Measurements from ENCODE around the gene CPXM2. TPM values are rescaled to one million over a fixed set of nuclear protein-coding genes. Genes with fewer than 3 reads are reported as not detected.

Gene CPXM2
- total RNA-seq, 1 donor from 2014 or later: 4.1 TPM

DNA sequence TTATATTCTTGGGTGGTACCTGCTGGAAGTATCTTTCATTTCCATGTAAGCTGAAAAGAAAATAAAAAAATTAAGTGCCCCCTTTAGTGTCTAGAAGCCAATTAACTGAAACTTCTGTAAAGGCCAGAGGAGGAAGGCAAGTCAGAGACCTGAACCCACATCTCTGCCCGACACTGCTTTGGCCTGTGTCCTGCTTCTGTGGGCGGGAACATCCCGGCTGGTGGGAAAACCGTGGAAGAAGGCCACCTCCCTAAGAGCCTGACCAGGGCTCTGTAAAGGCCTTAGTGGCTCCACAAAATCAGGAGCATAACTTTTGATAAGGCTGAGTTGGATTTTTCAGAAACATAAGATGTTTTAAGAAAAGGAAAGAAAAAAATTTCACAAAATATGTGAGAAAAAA, 9.4 kb downstream of the CPXM2 start:
- no peak for DNase-seq
- ATAC-seq: no peak
- intact Hi-C loops (cut with micrococcal nuclease): no loop called here

DNA sequence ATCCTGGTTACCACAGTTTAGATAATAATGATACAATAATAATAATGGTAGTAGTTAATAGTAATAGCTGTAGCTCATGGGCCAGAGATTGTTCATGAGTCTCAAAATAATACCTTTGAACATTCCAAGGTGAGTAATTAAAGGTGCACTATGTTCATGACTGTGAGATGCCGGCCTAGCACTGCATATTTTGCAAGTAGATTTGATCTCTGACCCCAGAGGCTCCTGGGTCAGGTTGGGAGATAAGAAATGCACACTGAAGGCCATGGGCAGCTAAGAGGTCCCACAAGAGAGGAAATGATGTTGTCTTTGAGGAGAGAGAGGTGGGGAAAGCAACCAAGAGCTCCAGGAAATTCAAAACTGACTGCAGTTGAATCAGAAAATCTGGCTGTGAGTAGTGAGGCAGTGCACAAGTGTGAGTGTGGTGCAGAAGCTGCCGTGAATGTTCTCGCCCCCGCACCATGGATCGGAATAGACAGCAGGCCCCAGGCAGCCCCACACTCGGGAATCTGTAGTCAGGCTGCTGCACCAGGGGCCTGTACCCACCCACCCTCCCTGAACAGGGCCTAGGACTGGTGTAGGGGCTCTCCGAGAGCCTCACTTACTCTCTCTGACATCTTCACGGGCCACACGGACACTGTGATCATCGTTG, 11.9 kb downstream of the CPXM2 start:
- DNase-seq: no peak
- intact Hi-C loops (cut with micrococcal nuclease): no loop called here
- ATAC-seq: no peak

DNA sequence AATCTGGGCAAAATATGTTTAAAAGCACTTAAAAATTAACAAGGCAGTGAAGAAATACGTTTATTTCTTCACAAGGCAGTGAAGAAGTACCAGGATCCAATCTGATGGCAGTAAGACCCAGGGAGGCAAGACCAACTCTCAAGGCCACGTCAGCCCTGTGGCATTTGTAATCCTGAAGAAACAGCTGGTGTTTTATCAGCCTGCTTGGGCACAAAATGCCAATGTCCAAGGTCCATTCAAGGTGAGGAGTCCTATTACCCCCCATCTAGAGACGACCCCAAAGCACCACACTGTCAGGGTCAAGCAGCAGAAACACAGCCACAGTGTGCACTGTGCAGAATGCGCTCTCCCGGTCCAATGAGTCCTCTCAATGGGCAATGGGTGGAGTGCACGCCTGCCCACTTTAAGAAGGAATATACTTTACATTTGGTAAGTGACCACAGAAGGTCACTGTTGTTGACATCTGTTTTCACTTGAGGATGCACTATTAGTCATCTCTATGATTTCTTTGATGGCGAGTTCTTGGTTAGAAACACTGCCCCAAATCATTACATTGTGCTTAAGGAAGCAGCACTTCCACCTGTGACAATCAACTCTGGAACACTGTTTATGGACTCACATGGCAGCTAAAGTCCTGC, 12.8 kb downstream of the CPXM2 start:
- no peak for ATAC-seq
- DNase-seq: no peak
- intact Hi-C loops (cut with micrococcal nuclease): no loop called here

DNA sequence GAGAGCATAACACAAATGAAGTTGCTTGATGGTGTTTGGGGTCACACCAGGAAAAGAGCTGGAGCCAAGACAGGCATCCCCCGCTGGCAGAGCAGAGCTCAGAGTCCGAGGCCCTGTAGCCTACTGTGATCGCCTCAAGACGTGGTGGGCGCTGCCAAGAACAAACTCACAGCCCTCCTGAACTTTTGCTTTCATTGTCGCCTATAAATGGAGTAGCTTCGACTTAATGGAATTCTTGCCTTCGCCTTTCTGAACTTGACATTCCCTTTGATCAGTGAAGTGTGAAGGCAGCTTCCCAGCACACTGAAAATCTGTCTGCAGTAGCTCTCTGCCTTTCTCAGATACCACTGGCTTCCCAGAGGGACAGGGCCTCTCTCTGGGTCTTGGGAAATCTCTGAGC, 21.3 kb downstream of the CPXM2 start:
- intact Hi-C loops (cut with micrococcal nuclease): no loop called here
- DNase-seq: no peak
- ATAC-seq: no peak

DNA sequence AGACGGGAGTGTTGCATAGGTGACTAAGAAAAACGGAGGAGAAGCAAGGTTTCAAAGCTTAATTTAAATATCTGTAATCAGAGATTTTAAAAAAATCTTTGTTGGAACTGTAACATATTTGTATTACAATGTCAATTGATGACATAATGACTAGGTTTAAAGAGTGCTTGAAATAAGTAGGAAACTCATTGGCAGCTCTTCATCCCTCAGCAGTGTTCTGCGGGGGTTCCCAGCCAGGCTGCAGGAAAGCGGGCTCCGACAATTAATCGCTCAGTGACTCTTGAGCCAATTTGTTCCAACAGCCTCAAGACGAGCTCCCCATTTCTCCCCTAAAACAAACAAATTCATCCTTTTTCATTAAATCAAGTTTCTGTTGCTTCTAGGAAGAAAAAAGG, 22.6 kb downstream of the CPXM2 start:
- ATAC-seq: no peak
- no peak for DNase-seq
- intact Hi-C loops (cut with micrococcal nuclease): no loop called here

DNA sequence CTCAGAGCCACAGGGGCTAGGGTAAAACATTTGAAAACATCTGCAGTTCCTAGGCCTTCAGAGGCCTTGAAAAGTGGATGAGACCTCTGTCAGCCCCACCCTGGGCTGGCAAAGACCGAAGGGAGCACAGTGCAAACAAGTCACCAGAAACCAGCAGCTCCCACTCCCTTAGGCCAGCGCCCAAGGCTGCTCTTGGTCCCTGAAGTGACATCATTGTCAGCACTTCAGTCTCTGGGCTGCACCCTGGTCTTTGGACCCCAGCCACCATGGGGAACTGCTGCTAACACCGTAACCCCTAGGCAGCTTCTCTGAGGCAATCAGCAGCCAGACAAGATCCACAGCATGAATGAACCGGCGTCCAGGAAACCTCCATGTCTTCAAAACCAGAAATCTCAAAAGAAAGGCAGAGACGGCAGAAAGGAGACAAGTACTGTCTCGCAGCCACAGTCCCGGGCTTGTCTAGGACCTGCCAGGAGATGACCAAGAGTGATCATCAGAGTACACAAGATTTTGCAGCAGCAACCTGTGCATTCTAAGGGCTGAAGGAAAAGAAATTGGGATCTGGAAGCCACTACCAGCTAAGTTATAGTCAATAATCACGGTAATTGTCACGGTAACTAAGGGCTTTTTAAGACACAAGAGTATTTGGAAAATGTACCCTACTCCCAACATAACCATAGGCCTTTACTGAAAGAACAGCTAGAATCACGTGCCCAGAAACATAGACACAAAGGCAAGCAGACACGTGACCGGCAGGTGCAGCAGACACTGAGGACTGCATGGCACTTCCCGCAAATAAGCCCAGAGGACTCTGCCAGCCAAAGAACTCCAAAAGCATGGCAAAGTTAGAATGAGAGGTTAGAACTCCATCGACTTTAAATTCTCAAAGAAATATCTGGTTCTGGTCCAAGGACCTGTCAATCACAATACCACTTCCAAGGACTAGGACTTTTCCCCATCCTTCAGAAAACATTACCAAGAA, 23.3 kb downstream of the CPXM2 start:
- intact Hi-C loops (cut with micrococcal nuclease): no loop called here
- no peak for DNase-seq
- ATAC-seq: no peak

DNA sequence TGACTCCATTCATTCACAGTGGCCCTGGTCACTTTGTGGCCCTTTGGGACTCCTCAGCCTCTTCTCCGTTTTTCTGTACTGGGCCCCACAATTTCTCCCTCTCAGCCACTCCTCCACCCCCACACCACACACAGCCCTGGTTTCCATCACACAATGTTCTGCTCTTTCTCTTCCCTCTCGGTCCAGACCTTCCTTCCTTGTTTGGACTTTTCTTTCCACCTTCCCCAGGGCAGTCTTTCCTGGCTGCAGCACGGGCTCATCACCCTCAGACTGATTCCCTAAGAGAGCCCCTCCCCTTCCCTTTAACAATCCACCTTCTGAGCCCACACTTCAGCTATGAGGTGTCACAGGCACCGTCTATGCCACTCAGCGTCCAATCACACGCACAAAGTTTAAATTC, 25.7 kb downstream of the CPXM2 start:
- intact Hi-C loops (cut with micrococcal nuclease): no loop called here
- DNase-seq: no peak
- ATAC-seq: no peak

DNA sequence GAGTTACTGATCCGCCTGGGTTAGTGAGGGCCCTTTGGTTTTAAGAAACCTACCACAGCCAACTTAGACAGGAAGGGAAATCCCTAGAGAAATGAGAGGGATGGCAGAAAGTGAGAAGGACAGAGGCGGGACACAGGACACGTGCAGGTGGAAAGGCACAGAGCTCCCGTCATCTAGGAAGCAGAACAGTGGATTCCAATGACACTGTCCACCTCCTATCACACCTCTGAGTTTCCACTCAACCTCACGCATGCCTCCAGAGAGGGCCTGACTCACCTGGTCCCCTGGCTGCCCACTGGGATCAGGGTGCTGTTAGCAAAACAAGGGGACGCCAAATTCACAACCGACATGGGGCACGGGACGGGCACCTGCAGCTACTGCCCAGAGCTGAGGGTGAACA, 26.3 kb downstream of the CPXM2 start:
- ATAC-seq: no peak
- no peak for DNase-seq
- intact Hi-C loops (cut with micrococcal nuclease): no loop called here

DNA sequence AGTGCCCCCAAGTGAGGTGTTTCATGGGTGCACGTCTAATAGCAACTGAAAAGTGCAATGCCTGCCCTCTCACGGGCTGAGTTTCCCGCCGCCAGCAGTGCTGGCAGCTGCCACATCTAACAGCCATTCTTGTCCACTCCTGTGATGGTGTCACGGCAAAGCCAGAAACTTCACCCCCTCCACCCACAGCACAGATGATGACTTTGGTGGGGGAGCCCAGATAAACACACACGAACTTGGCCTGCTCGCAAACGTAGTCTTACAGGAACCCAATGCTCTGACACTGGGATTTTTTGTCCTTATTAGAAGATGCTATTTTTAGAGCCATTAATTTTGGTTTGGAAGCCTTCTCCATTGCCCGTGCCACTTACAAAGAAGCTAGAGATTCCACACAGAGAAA, 26.7 kb downstream of the CPXM2 start:
- ATAC-seq: no peak
- DNase-seq: no peak
- intact Hi-C loops (cut with micrococcal nuclease): no loop called here

DNA sequence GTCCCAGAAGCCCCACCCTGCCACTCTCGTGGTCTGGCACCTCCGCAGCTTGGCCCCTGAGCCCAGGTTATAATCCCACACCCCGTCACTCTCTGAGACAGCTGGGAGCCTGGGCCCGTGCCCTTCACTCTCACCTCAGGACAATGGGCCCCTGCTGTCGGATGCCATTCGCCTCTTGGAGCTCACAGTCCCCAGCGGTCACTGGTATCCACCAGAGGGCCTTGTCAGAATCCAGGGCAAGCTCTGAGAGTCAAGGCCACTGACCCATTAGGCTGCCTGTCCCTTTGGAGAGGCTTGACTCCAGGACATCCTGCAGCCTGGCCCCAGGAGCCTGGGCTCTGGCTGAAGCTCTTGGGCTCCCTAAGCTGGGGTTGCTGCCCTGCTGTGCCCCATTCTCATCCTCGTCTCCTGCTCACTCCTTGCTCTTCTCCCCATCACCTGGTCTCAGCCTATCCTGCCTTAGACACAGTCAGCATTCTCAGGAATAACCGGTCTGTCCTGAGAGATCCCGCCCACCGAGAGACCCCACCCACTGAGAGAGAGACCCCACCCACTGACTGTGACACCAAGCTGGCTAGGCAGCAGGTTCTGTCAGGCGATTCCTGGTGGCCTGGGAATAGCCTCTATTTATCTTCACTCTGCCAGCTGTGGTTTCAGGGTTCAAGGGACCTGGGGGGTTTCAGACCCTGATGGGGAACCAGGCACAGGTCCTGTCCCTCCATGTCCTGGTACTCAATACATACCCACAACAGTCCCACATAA, 27.7 kb downstream of the CPXM2 start:
- ATAC-seq (no peak), DNase-seq (no peak)
- intact Hi-C loops (cut with micrococcal nuclease): no loop called here

DNA sequence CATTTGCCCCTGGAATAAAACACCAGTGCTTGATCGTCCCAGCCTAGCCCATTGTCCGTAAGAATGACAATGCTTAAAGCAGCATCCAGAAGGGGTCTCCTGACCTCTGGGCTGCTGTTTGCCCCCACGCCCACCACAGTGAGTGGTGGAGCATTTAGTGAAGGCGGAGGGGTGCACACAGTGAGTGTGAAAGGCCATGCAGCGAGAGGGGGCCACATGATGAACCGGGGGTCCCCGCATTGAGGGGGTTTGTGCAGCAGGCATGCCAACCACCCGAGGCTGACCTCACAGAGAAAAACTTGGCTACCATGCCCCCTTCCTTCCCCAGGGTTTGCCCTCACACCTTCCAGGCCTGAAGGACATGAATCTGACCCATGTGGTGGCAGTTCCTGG, 28.4 kb downstream of the CPXM2 start:
- ATAC-seq: no peak
- DNase-seq: no peak
- intact Hi-C loops (cut with micrococcal nuclease): no loop called here

DNA sequence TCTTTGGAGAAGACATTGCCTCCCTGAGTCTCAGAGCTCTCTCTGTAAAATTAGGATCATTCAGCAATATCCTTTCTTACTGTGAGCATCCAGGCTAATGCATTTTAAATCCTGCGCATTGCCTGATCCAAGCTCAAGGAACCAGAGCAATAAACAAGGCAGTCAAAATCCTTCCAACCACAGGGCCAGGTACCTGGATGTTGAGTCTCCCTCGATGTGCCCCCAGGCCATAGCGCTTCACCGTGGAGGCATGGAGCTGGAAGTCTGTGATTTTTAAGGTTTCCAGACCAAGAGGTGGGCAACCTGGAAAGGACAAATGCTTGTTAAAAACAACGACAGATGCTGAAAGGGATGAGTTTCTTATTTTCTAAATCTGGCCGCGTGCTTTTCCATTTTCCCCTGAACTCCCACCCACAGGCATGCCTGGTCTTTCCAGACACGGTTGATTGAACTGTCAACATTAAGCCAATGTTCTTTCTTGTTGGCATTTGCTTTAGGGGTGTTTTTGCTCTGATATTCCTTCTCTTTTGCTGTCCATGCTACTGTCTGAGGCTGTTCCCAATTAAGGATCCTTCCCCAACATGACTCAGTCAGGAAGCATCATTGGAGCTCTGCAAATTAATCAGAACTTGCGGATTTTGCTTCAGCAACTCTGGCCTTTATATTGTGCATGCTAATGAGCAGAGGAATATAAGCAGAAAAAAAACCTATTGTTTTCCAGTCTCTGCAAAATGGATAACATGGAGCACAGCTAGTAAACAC, 29.0 kb downstream of the CPXM2 start:
- intact Hi-C loops (cut with micrococcal nuclease): no loop called here
- no peak for ATAC-seq
- DNase-seq: no peak

DNA sequence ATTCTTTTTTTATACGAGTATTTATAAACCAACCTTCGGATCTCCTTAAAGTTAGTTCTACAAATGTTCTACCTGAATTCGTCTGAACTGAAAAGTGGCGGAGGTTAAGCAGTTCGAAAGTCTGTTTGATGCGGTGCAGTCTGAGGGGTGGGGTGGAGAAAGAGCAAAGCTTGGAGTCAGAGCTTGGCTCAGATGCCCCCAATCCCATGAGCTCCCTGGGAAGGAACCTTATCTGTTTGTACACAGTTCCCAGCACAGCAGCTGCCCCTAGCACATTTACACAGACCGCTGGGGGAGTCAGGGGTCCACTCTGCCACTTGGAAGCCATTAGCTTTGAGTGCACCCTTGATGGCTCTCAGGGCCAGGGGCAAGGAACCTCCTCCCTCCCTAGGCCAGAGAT, 30.8 kb downstream of the CPXM2 start:
- ATAC-seq: no peak
- no peak for DNase-seq
- intact Hi-C loops (cut with micrococcal nuclease): no loop called here

DNA sequence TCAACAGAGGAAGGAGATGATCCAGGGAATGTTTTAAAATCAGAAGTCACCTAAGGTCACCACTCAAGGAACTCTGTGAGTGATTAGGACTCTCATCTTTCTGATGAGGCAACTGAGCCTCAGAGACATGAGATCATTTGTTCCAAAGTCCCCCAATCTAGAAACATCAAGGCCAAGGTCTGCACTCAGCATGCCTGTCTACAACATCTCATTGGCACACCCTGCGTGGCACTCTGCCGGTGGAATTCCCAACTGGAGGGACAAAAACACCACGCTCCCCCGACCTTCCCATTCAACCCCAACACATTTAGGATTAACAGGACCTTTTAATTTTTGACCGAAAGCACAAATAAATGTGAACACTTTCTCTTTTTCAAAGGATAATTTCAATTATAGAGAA, 31.4 kb downstream of the CPXM2 start:
- ATAC-seq (no peak), DNase-seq (no peak)
- intact Hi-C loops (cut with micrococcal nuclease): no loop called here

DNA sequence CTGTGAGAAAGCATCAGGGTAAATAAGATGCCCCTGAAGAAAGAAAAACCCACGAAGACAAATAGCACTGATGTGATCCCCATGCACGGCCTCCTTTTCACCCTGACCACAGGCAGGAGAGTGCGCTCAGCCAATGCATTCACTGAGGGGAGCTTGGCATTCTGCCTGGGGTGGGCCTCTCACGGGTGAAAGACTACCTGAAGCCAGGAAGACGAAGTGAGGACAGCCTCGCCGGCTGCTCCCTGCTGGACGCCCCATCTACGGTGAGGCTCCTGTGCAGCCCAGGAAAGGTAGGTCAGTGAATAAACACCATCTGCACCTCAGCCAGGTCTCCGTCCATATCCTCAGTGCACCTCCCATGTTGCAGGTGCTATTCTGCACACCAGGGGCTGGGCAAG, 32.0 kb downstream of the CPXM2 start:
- ATAC-seq: no peak
- DNase-seq: no peak
- intact Hi-C loops (cut with micrococcal nuclease): no loop called here

DNA sequence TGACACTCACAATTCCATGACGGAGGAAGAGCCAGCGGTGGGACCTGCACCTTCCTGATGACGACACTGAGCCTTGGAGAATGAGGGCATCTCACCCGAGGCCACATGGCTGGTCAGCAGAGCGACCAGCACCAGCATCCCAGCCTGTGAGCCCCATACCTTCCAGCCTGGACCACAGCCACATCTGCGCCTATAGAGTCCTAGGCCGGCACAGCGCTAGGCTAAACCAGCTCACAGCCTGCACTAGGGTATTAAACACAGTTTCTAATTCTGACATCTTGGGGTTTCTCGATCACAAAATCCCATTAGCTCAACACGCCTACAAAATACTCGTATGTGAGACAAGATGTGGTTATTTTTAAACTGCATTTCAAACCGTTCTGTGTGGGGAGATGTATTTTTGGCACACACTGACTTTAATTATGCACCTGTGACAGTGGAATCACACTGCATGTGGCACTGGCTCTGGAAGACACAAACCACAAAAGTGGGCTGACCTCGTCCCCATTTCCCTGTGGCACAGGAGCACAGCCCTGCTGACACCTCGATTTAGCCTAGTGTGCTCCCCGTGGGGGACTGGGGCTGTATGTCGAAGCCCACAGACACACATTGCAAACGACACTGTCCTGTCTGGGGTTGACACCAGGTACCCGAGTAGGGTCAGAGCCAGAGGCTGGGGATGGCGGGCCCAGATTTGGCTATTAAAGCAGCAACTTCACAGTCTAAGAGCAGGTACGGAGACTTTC, 32.5 kb downstream of the CPXM2 start:
- no peak for ATAC-seq
- no peak for DNase-seq
- intact Hi-C loops (cut with micrococcal nuclease): no loop called here

DNA sequence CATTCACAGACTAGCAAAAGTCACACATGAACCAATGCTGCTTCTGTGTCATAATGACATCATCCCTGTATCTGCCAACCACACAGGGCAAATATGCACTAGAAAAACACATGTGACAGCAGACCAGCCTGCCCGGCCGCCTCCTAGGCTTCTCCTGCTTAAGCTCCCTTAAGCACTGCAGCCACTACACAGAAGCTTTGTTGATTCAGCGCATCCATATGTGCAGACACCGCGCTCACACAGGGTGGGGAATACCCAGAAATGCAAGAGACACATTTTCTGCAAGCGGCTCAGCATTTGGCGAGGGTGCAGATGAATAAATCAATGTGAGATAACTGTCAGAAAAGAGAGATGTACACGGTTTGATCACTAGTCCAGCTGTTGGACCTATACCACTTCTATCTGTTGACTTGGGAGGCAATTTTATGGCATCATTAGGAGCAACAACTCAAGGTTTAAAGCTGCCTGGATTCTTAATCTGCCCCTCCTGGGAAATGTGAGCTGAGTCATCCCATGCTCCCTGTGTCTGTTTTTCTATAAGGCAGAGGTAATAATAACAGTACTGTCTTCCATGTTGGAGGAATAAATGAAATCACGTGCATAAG, 33.4 kb downstream of the CPXM2 start:
- DNase-seq: no peak
- ATAC-seq: no peak
- intact Hi-C loops (cut with micrococcal nuclease): no loop called here

DNA sequence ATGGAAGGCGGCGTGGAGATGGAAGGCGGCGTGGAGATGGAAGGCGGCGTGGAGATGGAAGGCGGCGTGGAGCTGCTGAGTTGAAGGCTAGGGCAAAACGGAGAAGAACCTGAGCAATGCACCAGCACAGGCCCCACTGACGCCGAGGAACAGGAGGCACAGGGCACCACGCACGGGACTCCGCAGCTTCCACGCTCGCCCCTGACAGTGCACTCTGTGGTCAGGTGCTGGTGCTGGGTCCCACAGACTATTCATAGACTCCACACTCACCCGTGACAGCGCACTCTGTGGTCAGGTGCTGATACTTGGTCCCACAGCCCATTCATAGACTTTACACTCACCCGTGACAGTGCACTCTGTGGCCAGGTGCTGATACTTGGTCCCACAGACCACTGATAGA, 34.0 kb downstream of the CPXM2 start:
- no peak for ATAC-seq

More for the DNA sequence above, 34.0 kb downstream of the CPXM2 start:
- intact Hi-C loops (cut with micrococcal nuclease): no loop called here
- no peak for DNase-seq

Measured in left ventricle myocardium superior (tissue), 1 donor.